Measurements from ENCODE around the gene MAP7D1. TPM values are rescaled to one million over a fixed set of nuclear protein-coding genes. Genes with fewer than 3 reads are reported as not detected.
A peak's percentile ranks its signal among the peaks of the same experiment; 100 is the strongest.

MAP7D1 gene
- total and polyA plus RNA-seq, 2 donors (not counting 3 experiments of a cell fraction or from before 2014, with no cell fraction given), result 69.7 to 193 TPM

- intact Hi-C loops (cut with micrococcal nuclease), result no loop called here
- peak overlapping the region in 2 of 3 experiments; percentile 36 to 66 for H3K4me3 ChIP-seq (replicated peaks in 1 of 3; ENCODE audit: insufficient read depth in 1 of 3, low read depth in 1 of 3, low read length in 3 of 3)
- H2AFZ ChIP-seq (ENCODE audit: low read depth, low read length), result no peak overlapping the region
- TF ChIP-seq POLR2AphosphoS5 (IDR thresholded peaks at IDR 0.05; ENCODE audit: insufficient read depth, low read depth, low read length) (no peak), FOS (IDR thresholded peaks at IDR 0.05; ENCODE audit: borderline replicate concordance, insufficient read depth, low read length) (no peak), GATA2 (IDR thresholded peaks at IDR 0.05; ENCODE audit: insufficient read depth, insufficient read length, low read depth, low read length) (no peak), CTCF (IDR thresholded peaks at IDR 0.05; ENCODE audit: extremely low read depth in 1 of 2, insufficient read depth in 1 of 2, low read depth in 1 of 2, low read length in 2 of 2) (no peak), POLR2A (IDR thresholded peaks at IDR 0.05; ENCODE audit: low read depth, low read length) (no peak), MYC (IDR thresholded peaks at IDR 0.05; ENCODE audit: low read depth, low read length) (no peak)
- TF ChIP-seq, protein P1, sequence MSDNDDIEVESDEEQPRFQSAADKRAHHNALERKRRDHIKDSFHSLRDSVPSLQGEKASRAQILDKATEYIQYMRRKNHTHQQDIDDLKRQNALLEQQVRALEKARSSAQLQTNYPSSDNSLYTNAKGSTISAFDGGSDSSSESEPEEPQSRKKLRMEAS (IDR thresholded peaks at IDR 0.05; ENCODE audit: insufficient read depth, insufficient read length), result no peak
- FAIRE-seq (no peak), DNase-seq (ENCODE audit: low read depth, low spot score) (no peak)
- H3K4me2 ChIP-seq (ENCODE audit: insufficient read depth, low read length), result peak overlapping the region; percentile 87
- TSS peak; percentile 51 for BruUV-seq (replicated peaks)
- no peaks in the 10 kb centered on the region for H3K36me3 ChIP-seq (ENCODE audit: control insufficient read depth in 2 of 2, extremely low read depth in 1 of 2, insufficient read depth in 2 of 2, low read length in 2 of 2)
- H3K4me1 ChIP-seq (ENCODE audit: control insufficient read depth, extremely low read depth, insufficient read depth, low read length), result peaks cover 52% of the 10 kb centered on the region
- H3K9ac ChIP-seq (replicated peaks; ENCODE audit: extremely low read depth, insufficient read depth, low read length), result peak overlapping the region; percentile 90
- no peaks in the 10 kb centered on the region for H3K27me3 ChIP-seq (ENCODE audit: control insufficient read depth in 2 of 2, insufficient read depth in 2 of 2, low read length in 2 of 2)
- CTCF ChIA-PET, result interaction anchor here (1.0 to 4.8 kb wide), 11 partner anchors 10 to 207 kb away, joined by 3 to 62 read pairs (median 13); partner anchors contain the start of genes EVA1B, THRAP3 and TRAPPC3
- no peaks in the 10 kb centered on the region for H3K9me3 ChIP-seq (replicated peaks; ENCODE audit: control insufficient read depth, insufficient read depth, low read length)
- dilution Hi-C loops (cut with MboI; ENCODE audit: extremely low pct_ligation_motif_present, low sequenced_read_pairs), result no loop called here
- peaks cover 95% of the 10 kb centered on the region for H3K79me2 ChIP-seq (ENCODE audit: control insufficient read depth, insufficient read depth, low read length)
- H4K20me1 ChIP-seq (replicated peaks; ENCODE audit: control insufficient read depth, extremely low read depth, insufficient read depth, low read length), result peaks cover 2% of the 10 kb centered on the region
- no peaks in the 10 kb centered on the region for H3K9me1 ChIP-seq (replicated peaks; ENCODE audit: control insufficient read depth, extremely low read depth, insufficient read depth, low read length)
- peak overlapping the region; percentile 97 for H3K27ac ChIP-seq (ENCODE audit: insufficient read depth, low read depth, low read length)
- POLR2A ChIA-PET, result interaction anchor here (0.5 to 2.8 kb wide), 5 partner anchors 9 to 1176 kb away, joined by 4 to 19 read pairs (median 9); partner anchors contain the start of gene TRAPPC3
Observed at GRCh38 chr1:36160388-36160948, 4.5 kb downstream of the MAP7D1 start.
